Lung (tissue), 12 donors: ENCODE data around the gene SSR2. TPM values are rescaled to one million over a fixed set of nuclear protein-coding genes. Genes with fewer than 3 reads are reported as not detected.

Source experiments
- ATAC-seq: fragments of 200-7000 bp; cut with Tn5 transposase; one replicate; pipeline ENCODE4 v1.9.1; 2020; ENCODE audit warnings: moderate number of reproducible peaks; ENCODE audit not compliant: insufficient read depth, low FRiP score
- DNase-seq, 3 donors: peaks; one replicate each; pipeline ENCODE4 v3.0.0-alpha.2; 2013 to 2017
- H3K27ac ChIP-seq, 2 donors: one replicate each; pipeline ENCODE4 v1.5.1; 2013; ENCODE audit warnings: mild to moderate bottlenecking in 2 of 2, moderate library complexity in 2 of 2, control low read depth in 1 of 2, inconsistent platforms in 1 of 2, low read depth in 1 of 2, low read length in 1 of 2
- H3K27me3 ChIP-seq, 3 donors: one replicate each; pipeline ENCODE4 v1.5.1; 2013; ENCODE audit warnings: low read length in 2 of 3; ENCODE audit not compliant: control insufficient read depth in 3 of 3, insufficient read depth in 3 of 3
- H3K36me3 ChIP-seq, 4 donors: one replicate each; pipeline ENCODE4 v1.5.1; 2013; ENCODE audit warnings: low read length in 4 of 4, mild to moderate bottlenecking in 1 of 4, moderate library complexity in 1 of 4; ENCODE audit not compliant: control insufficient read depth in 4 of 4, insufficient read depth in 4 of 4
- H3K4me1 ChIP-seq, 5 donors: one replicate each; pipeline ENCODE4 v1.5.1; 2013; ENCODE audit warnings: low read length in 5 of 5, mild to moderate bottlenecking in 2 of 5, moderate library complexity in 1 of 5; ENCODE audit not compliant: control insufficient read depth in 5 of 5, insufficient read depth in 5 of 5
- H3K4me3 ChIP-seq: one replicate; pipeline ENCODE4 v1.5.1; 2013; ENCODE audit warnings: mild to moderate bottlenecking, control low read depth, moderate library complexity
- H3K9ac ChIP-seq, 2 donors: one replicate each; pipeline ENCODE4 v1.5.1; 2013; ENCODE audit warnings: low read length in 2 of 2, control low read depth in 1 of 2; ENCODE audit not compliant: insufficient read depth in 1 of 2
- H3K9me3 ChIP-seq, 4 donors: one replicate each; pipeline ENCODE4 v1.5.1; 2013; ENCODE audit warnings: low read length in 3 of 4, mild to moderate bottlenecking in 1 of 4, moderate library complexity in 1 of 4; ENCODE audit not compliant: control insufficient read depth in 4 of 4, insufficient read depth in 3 of 4
- CTCF ChIP-seq: IDR thresholded peaks from 2 replicates; pipeline ENCODE4 v1.5.1; 2012; ENCODE audit warnings: mild to moderate bottlenecking; ENCODE audit errors: control extremely low read depth, extremely low read depth
- WGBS, 2 donors: extraction: QIAGEN DNeasy Blood & Tissue Kit; methylation state at CpG; one replicate each; pipeline ENCODE4 v1.1.7; 2013; 5-methylcytosine and 5-hydroxymethylcytosine counted together
- polyA plus RNA-seq, 2 donors: library from polyadenylated mRNA; stranded (reverse); fragments of 200-250 nt; gene quantifications; one replicate each; pipeline ENCODE4 v1.2.1, GENCODE V29; 2013
- total RNA-seq, 2 donors: library from RNA; depleted of rRNA in 1 of 2; stranded (reverse); fragments of >200 nt in 1 of 2; gene quantifications; one replicate each; pipeline ENCODE4 v1.2.1, GENCODE V29; 2014 to 2021
- donor health status: control.
- donor health status: control.
- donor health status: Bipolar disorder and iron deficiency.
- donor health status: healthy.
- donor health status: DM: yes; HTN: yes; CAD: no.

Gene SSR2
- total and polyA plus RNA-seq, 4 donors: 281 to 467 (median 292) TPM

GRCh38 chr1:156009404-156009803 is 11.3 kb downstream of the SSR2 start:
- no peaks in the 10 kb centered on the region for H3K27me3 ChIP-seq
- peaks cover 33 to 36% (median 35%) of the 10 kb centered on the region in 4 donors for H3K36me3 ChIP-seq
- H3K27ac ChIP-seq: peak overlapping the region in 1 of 2 donors; percentile 16
- H3K4me3 ChIP-seq: no peak overlapping the region
- H3K4me1 ChIP-seq: no peaks in the 10 kb centered on the region
- H3K9me3 ChIP-seq: no peaks in the 10 kb centered on the region
- no peak for TF ChIP-seq CTCF
- WGBS, 2 donors: 53 to 72% methylated on average over 3 of the region's 3 CpGs
- no peak for ATAC-seq
- no peak overlapping the region for H3K9ac ChIP-seq
- no peak for DNase-seq

- H3K9me3 ChIP-seq: no peaks in the 10 kb centered on the region
- no peak overlapping the region for H3K9ac ChIP-seq
- no peaks in the 10 kb centered on the region for H3K27me3 ChIP-seq
- H3K4me1 ChIP-seq: peaks cover 0 to 8% (median 0%) of the 10 kb centered on the region in 5 donors
- no peak overlapping the region for H3K4me3 ChIP-seq
- DNase-seq: peak in 2 of 3 donors; percentile 47 to 57
- H3K36me3 ChIP-seq: peaks cover 12 to 28% (median 18%) of the 10 kb centered on the region in 4 donors
- TF ChIP-seq CTCF: no peak
- WGBS, 2 donors: 73 to 84% methylated on average over 7 of the region's 7 CpGs
- peak overlapping the region in 1 of 2 donors; percentile 60 for H3K27ac ChIP-seq
- no peak for ATAC-seq
These were observed 13.9 kb downstream of the SSR2 start for GRCh38 chr1:156006666-156007376.

- H3K4me3 ChIP-seq: no peak overlapping the region
- ATAC-seq (no peak), DNase-seq (peak in 1 of 3 donors; percentile 49)
- H3K36me3 ChIP-seq: peaks cover 2 to 15% (median 6%) of the 10 kb centered on the region in 4 donors
- 56% methylated on average over 4 of the region's 4 CpGs for WGBS, 2 donors
- no peak for TF ChIP-seq CTCF
- peaks cover 0 to 8% (median 0%) of the 10 kb centered on the region in 5 donors for H3K4me1 ChIP-seq
- H3K9me3 ChIP-seq: no peaks in the 10 kb centered on the region
- no peak overlapping the region for H3K9ac ChIP-seq
- no peaks in the 10 kb centered on the region for H3K27me3 ChIP-seq
- peak overlapping the region in 1 of 2 donors; percentile 5 for H3K27ac ChIP-seq
These were observed 15.7 kb downstream of the SSR2 start for GRCh38 chr1:156004843-156005584.
